ENCODE results near the gene DNAAF8.
"Not testable (repeated sequence)": the region's sequence is repeated elsewhere in the genome, so short reads cannot be mapped to it uniquely, and the experiment has no call there.

Gene DNAAF8

DNA sequence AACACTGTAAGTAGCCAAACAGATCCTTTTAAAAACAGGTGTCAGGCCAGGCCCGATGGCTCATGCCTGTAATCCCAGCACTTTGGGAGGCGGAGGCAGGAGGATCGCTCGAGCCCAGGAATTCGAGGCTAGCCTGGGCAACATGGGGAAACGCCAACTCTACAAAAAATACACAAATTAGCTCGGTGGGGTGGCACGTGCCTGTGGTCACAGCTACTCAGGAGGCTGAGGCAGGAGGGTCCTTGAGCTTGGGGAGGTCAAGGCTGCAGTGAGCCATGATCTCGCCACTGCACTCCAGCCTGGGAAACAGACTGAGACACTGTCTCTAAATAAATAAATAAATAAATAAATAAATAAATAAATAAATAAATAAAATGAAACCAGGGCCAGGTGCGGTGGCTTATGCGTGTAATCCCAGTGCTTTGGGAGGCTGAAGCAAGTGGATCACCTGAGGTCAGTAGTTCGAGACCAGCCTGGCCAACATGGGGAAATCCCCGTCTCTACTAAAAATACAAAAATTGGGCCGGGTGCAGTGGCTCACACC is 50.2 kb downstream of the DNAAF8 start:
- not testable (repeated sequence) for DNase-seq

DNA sequence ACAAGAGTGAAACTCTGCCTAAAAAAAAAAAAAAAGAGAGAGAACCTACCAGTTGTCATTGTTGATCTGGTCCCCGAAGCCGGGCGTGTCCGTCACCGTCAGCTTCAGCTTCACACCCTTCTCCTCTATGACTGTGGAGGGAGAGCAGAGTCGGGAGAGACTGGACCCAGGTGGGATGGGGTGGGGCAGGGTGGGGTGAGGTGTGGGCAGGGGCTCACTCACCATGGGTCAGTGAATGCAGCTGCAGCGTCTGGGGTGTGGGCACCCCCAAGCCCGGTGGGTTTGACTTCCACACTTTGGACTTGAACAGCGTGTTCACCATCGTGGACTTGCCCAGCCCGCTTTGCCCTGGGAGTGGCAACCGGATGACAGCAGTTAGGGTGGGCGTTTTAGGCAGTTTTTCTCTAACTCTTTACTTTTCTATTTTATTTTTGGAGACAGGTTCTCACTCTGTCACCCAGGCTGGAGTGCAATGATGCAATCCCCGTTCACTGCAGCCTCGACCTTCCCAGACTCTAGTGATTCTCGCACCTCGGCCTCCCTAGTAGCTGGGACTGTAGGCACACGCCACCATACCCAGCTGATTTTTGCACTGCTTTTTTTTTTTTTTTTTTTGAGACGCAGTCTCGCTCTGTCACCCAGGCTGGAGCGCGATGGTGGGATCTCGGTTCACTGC is 51.6 kb downstream of the DNAAF8 start:
- DNase-seq, result no peak

DNA sequence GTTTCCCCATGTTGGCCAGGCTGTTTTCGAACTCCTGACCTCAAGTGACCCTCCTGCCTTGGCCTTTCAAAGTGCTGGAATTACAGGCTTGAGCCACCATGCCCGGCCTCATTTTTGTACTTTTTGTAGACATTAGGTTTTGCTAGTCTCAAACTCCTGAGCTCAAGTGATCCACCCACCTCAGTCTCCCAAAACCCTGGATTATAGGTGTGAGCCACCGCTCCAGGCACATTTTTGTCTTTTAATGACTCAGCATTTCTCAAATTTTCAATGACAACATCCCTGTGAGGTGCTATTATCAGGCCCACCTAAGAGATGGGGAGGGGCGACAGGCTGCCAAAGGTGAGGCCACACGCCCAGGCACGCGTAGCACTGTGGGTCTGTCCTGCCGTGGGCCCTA is 52.7 kb downstream of the DNAAF8 start:
- no peak for DNase-seq

DNA sequence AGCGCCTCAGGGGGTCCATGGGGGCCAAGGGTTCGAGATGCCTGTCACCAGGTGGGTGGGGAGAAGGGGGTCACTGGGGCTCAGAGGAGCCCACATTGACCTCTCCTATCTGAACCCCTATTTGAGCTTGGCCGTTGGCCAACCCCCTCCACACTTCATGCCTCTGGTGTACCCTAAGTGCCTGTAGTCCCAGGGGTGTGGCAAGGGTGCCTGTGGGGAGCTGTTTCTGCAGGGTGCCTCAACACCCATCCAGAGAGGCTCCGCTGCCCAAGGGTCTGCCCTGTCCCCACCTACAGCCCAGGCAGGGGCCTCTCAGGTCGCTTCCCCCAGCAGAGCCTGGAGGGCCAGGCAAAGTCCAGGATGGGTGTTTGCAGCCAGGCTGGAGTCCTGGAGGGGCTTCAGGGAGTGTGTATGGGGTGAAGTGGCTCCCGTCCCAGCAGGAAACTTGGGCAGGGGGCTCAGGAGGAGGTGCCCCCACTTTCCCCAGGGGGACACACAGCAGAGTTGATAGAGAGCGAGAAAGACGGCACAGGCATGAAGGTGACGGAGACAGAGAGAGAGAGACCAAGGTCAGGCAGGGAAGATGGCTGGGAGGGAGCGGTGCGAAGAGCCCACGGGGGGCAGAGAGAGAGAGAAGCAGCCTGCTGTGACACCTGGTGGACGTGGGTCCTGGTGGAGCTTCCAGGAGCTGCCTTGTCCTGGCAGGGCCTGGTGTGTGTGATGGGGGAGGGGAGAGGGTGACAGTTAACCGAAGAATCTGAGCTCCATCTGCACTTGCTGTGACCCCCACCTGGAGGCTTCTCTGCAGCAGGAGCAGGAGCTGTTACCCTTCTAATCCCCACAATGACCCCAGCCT is 53.5 kb downstream of the DNAAF8 start, which contains the start of gene SEPTIN12:
TSS of gene SEPTIN12 (minus strand) at position 719 of the 856 bp plus-strand sequence. CDS start at position 19, 700 bp downstream.
- DNase-seq, result no peak

DNA sequence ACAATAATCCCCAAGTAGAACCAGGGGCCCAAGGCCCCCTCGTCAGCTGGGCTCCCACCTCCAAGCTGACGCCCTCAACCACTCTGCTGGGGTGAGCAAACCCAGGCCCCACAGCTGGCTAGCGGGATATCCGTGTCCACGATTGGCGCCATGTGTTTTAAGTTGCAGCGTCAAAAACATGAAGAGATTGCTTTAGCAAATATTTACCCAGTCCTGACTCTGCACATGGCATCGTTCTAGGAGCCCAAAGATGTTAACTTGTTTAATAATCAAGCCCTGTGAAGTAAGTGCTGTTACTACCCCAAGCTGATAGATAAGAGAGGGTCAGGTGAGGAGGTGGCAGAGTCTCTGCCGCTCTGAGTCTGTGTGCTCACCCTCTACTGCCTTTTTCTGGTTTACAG is 54.2 kb downstream of the DNAAF8 start:
- no peak for DNase-seq

DNA sequence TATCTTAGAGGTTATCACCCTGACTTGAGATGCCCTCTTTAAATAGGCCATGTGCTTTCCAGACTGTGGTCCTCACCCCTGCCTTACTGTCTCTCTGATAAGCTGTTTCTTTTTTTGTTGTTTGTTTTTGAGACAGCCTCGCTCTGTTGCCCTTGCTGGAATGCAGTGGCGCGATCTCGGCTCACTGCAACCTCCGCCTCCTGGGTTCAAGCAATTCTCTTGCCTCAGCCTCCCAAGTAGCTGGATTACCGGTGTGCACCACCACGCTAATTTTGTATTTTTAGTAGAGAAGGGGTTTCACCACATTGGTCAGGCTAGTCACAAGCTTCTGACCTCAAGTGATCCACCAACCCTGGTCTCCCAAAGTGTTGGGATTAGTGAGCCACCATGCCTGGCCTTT is 54.6 kb downstream of the DNAAF8 start:
- DNase-seq, result no peak

DNA sequence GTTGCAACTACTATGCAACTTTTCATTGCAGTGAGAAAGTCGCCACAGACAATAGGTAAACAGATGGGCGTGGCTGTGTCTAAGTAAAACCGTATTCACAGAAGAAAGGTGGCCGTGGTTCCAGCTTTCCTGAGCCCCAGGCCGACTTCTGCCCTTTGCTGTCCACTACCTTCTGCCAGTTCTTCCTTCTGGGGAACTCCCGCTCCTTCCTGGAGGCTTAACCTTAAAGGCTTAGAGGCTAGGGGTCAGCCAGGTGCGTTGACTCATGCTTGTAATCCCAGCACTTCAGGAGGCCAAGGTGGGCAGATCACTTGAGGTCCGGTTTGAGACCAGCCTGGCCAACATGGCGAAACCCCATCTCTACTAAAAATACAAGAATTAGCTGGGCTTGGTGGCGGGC is 55.9 kb downstream of the DNAAF8 start:
- DNase-seq, result no peak

DNA sequence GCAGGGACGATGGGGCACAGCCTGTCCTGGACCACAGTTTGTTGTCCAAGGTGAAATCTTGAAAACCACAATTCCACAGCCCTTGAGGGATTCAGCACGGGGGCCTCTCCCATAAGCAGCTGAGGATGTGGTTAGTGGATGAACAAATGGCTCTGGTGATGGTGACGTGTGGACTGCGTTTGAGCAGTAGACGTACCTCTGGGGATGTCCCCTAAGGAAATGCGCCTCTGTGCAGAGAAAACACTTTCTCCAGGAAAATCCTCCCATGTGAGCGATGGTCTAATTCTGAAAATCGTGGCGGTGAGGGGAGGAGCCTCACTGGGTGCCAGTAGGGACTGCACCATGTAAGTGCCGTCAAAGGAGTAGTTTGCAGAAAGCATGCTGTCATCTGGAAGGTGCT is 56.5 kb downstream of the DNAAF8 start:
- no peak for DNase-seq

DNA sequence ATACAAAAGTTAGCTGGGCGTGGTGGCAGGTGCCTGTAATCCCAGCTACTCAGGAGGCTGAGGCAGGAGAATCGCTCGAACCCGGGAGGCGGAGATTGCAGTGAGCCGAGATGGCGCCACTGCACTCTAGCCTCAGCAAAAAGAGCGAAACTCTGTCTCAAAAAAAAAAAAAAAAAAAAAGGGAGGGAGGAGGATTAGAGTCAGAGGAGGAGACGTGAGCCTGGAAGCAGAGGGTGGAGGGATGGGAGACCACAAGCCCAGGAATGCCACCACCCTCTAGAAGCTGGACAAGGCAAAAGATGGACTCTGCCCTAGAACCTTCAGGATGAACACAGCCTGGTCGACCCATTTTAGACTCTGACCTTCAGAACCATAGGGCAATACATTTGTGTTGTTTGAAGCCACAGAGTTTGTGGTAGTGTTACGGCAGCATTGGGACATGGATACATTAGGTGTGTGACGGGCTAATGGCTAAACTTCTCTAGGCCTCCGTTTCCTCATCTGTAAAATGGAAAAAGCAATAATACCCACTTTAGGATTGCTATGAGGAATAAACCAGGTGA is 58.7 kb downstream of the DNAAF8 start:
- no peak for DNase-seq

DNA sequence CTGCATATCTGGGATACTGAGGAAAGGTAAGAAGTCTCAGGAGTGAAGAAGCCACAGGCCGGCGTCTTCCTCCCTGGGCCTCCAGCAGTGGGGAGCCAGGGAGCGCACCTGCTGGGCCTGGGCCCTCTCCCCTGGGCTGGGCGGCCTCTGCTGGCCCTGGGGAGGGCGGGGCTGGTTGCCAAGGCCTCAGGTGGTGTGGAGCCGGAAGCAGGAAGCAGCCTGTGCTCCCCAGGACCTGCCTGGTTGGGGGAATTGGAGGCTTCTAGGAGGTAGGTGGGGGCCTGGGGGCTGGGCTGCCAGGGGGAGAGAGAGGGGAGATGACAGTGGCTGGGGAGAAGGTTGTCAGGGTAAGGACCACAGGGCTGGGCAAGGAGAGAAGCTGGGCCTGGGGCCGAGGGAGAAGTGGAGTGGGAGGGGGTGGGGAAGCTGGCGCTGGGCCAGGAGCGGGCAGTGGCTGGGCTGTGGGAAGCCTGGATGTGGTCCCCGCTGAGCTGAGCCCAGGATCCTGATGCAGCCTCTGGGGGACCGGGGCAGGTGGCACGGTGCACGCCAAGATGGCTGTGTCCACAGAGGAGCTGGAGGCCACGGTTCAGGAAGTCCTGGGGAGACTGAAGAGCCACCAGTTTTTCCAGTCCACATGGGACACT is 61.0 kb downstream of the DNAAF8 start, which contains the start of gene SMIM22:
TSS of gene SMIM22 (plus strand) at position 189 of the 647 bp plus-strand sequence. CDS start at position 555, 366 bp downstream.
- DNase-seq, result no peak

DNA sequence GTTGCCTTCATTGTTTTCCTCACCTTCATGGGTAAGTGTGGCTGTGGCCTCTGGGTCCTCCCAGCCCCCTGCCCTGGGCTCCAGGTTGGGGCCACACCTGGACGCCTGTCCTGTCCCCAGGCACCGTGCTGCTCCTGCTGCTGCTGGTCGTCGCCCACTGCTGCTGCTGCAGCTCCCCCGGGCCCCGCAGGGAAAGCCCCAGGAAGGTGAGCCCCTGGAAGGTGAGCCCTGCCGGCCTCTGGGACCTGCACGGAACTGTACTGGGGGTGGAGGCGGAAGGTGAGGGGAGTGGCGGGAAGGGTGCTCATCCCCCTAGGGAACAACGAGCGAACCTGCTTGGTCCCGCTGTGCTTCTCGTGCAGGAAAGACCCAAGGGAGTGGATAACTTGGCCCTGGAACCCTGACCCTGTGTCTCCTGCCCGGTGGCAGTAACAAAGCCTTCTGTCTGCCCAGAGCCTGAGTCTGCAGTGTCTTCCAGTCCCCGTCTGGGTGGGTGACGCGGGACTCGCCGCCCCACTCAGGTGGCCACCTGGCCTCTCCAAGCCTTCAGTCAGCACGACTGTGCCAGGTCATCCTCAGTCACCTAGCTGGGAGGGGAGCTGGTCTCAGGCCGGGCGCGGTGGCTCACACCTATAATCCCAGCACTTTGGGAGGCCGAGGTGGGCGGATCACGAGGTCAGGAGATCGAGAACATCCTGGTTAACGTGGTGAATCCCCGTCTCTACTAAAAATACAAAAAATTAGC is 61.7 kb downstream of the DNAAF8 start:
- no peak for DNase-seq

DNA sequence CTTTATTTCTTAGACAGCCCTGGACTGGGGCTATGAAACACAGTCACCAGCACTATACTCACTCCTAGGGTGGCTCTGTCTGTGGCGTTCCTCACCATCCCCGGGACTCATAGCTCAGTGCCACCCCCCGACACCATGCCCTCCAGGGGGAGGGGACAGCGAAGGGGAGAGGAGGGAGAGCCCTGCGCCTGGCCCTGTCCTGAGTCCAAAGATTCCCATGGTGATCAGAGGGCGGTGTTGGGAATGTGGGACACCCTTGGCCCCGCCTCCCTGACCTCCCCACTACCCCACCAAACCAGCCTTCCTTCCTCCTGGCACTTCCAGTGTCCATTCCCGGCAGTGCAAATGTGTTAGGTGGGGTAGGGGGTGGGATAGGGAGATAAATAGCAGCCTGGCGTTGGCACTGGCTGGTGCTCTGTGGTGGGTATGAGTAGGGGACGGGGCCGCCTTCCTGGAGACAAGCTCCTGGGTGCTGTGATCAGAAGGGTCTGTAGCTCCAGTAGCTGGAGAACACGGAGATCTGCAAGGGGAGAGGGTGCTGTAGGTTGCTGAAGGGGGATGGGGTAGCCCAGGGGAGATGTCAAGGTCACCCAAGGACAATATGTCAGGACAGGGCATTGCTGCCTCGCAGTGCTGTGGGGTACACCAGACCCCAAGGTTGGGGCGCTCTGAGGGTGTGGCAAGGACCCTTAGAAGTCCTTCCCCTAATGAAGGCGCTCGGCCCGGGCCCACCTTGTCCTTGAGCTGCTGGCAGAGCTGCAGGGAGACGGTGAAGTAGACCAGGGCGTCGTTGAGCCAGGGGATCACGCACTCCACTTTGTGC is 62.9 kb downstream of the DNAAF8 start:
- DNase-seq, result no peak

DNA sequence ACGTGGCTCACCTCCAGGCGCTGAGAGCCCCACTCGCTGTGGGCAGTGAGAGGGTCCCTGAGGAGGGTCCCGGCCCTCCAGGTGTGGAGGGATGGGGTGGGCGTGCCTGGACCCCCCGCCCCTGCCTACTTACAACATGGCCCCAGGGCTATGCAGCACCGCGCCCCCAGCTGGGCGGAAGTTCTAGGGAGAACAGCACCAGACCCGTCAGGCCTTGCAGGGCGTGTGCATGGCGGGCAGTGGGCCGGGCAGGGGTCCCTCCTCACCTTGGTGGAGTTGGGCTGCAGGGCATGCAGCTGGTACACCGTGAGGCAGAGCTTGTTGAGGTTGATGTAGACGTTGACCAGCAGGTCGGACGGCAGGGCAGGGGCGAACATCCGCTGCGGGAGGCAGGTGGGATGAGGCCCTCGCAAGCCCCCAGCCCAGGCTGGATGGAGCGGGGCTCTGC is 63.5 kb downstream of the DNAAF8 start:
- no peak for DNase-seq

DNA sequence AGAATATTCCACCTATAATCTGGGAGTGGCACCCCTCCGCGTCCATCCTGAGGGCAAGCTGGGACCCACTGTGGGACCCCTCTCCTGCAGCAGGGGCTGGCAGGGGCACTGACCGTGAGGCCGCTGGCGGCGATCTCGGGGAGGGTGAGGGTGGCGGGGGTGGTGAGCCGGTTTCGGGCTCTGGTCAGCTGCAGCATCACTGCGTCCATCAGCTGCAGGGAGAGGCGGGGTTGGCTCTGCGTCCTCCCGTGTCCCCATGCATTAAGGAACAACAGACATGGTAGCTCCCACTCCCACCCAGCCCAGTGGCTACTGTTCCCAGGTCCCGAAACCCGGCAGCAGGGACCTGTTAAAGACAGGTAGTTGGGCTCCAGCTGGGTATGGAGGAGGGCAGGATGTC is 64.1 kb downstream of the DNAAF8 start:
- DNase-seq, result no peak

Data from activated CD4-positive, alpha-beta T cell treated with anti-CD3 and anti-CD28 coated beads, Interleukin-2, amount 50 U/mL, for 48 hours (primary cell).